Measurements from ENCODE around the gene CREB5. TPM values are rescaled to one million over a fixed set of nuclear protein-coding genes. Genes with fewer than 3 reads are reported as not detected.

The CREB5 gene
- total RNA-seq, 1 experiment from 2014 or later = 2.1 TPM

GRCh38 chr7:28631995-28632394 is 219.7 kb downstream of the CREB5 start:
- no peak for DNase-seq
- H3K27ac ChIP-seq = no peak overlapping the region
- BruUV-seq (replicated peaks) = no TSS peak
- no peak for TF ChIP-seq EZH2 (IDR thresholded peaks at IDR 0.05; ENCODE audit: low read depth)
- no peak for TF ChIP-seq CTCF (conservative IDR thresholded peaks at IDR 0.05)
- H3K9me3 ChIP-seq (ENCODE audit: insufficient read depth, low read depth) = no peaks in the 10 kb centered on the region
- H3K4me1 ChIP-seq (replicated peaks; ENCODE audit: insufficient read depth) = peaks cover 5% of the 10 kb centered on the region
- no peaks in the 10 kb centered on the region for H3K27me3 ChIP-seq (ENCODE audit: insufficient read depth, low read depth)
- CTCF ChIA-PET = interaction anchor here (0.5 kb wide), 2 partner anchors 77 to 571 kb away, joined by 3 to 14 read pairs; no protein-coding TSS in a partner anchor
- intact Hi-C loops (cut with micrococcal nuclease; ENCODE audit: unreplicated experiment) = loop anchor here (2.0 kb wide), 1 partner anchor 75 kb away; no protein-coding TSS in a partner anchor
- H3K79me2 ChIP-seq (ENCODE audit: low read depth) = no peaks in the 10 kb centered on the region
- POLR2A ChIA-PET (ENCODE audit: unreplicated experiment) = no interaction called here
- H3K9me2 ChIP-seq (ENCODE audit: insufficient read depth) = no peaks in the 10 kb centered on the region
- H3K4me3 ChIP-seq = no peak overlapping the region
- H3F3A ChIP-seq (ENCODE audit: insufficient read depth, low read depth) = no peaks in the 10 kb centered on the region
- no peaks in the 10 kb centered on the region for H4K20me1 ChIP-seq (ENCODE audit: insufficient read depth)
- no peak overlapping the region for H3K4me2 ChIP-seq
- H2AFZ ChIP-seq = no peak overlapping the region
- no peaks in the 10 kb centered on the region for H3K36me3 ChIP-seq (ENCODE audit: low read depth)

GRCh38 chr7:28638914-28639313 is 226.6 kb downstream of the CREB5 start:
- H3F3A ChIP-seq (ENCODE audit: insufficient read depth, low read depth) = no peaks in the 10 kb centered on the region
- no peaks in the 10 kb centered on the region for H3K9me3 ChIP-seq (ENCODE audit: insufficient read depth, low read depth)
- BruUV-seq (replicated peaks) = no TSS peak
- intact Hi-C loops (cut with micrococcal nuclease; ENCODE audit: unreplicated experiment) = no loop called here
- no peaks in the 10 kb centered on the region for H3K4me1 ChIP-seq (replicated peaks; ENCODE audit: insufficient read depth)
- TF ChIP-seq CTCF (conservative IDR thresholded peaks at IDR 0.05) (no peak), EZH2 (IDR thresholded peaks at IDR 0.05; ENCODE audit: low read depth) (no peak)
- no peaks in the 10 kb centered on the region for H3K79me2 ChIP-seq (ENCODE audit: low read depth)
- H4K20me1 ChIP-seq (ENCODE audit: insufficient read depth) = no peaks in the 10 kb centered on the region
- no peaks in the 10 kb centered on the region for H3K27me3 ChIP-seq (ENCODE audit: insufficient read depth, low read depth)
- H3K4me2 ChIP-seq = no peak overlapping the region
- no peaks in the 10 kb centered on the region for H3K36me3 ChIP-seq (ENCODE audit: low read depth)
- ChIA-PET POLR2A (ENCODE audit: unreplicated experiment) (interaction anchor here (0.7 kb wide), 1 partner anchor 55 kb away, joined by 5 read pairs; no protein-coding TSS in a partner anchor), CTCF (no interaction called here)
- no peak for DNase-seq
- no peaks in the 10 kb centered on the region for H3K9me2 ChIP-seq (ENCODE audit: insufficient read depth)
- H3K27ac ChIP-seq = no peak overlapping the region
- H2AFZ ChIP-seq = no peak overlapping the region
- H3K4me3 ChIP-seq = no peak overlapping the region

- Histone ChIP-seq H2AFZ (no peak overlapping the region), H3K79me2 (ENCODE audit: low read depth) (no peaks in the 10 kb centered on the region), H4K20me1 (ENCODE audit: insufficient read depth) (no peaks in the 10 kb centered on the region), H3K27me3 (ENCODE audit: insufficient read depth, low read depth) (no peaks in the 10 kb centered on the region), H3K4me1 (replicated peaks; ENCODE audit: insufficient read depth) (no peaks in the 10 kb centered on the region), H3K27ac (no peak overlapping the region), H3K4me2 (no peak overlapping the region), H3K36me3 (ENCODE audit: low read depth) (no peaks in the 10 kb centered on the region), H3K9me2 (ENCODE audit: insufficient read depth) (no peaks in the 10 kb centered on the region), H3K9me3 (ENCODE audit: insufficient read depth, low read depth) (no peaks in the 10 kb centered on the region), H3K4me3 (no peak overlapping the region), H3F3A (ENCODE audit: insufficient read depth, low read depth) (no peaks in the 10 kb centered on the region)
- intact Hi-C loops (cut with micrococcal nuclease; ENCODE audit: unreplicated experiment) = no loop called here
- no peak for DNase-seq
- BruUV-seq (replicated peaks) = no TSS peak
- ChIA-PET CTCF (no interaction called here), POLR2A (ENCODE audit: unreplicated experiment) (no interaction called here)
- TF ChIP-seq CTCF (conservative IDR thresholded peaks at IDR 0.05) (no peak), EZH2 (IDR thresholded peaks at IDR 0.05; ENCODE audit: low read depth) (no peak)
Measured at GRCh38 chr7:28640001-28640400, 227.7 kb downstream of the CREB5 start.
